Measurements from ENCODE around the gene OR1S2.

Gene OR1S2

DNA sequence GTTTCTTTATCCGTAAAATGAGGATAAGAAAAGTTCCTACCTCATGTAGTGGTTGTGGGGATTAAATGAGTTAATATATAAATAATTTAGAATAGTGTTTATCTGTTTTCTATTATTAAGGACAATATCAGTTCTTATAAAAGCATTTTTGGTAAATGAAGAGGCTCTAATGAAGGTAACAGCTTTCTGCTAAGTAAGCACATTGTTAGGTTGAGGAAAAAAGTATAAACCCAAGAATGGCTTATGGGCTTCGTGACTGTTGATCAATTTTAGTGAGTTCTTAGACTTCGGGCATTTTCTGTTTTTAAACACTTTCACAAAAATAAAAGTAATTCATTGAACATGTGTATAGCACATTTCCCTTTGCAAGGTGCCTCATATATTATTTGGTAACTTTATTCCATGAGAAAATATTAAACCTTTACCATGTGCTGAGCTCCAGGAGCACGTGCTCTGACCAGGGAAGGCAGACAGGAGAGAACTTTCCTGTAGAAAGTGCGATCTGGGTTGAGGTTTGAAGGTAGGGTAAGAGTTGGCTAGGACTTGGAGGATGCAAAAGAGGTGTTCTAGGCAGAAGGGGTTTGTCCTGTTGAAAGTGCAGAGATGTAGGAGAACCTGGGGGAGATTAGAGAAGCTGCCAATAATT lies 26.4 kb downstream of the OR1S2 start:
- no peak for DNase-seq (ENCODE audit: low read depth)
- H3K4me3 ChIP-seq (ENCODE audit: low read depth, low read length) = no peak overlapping the region
- TF ChIP-seq, protein P1, sequence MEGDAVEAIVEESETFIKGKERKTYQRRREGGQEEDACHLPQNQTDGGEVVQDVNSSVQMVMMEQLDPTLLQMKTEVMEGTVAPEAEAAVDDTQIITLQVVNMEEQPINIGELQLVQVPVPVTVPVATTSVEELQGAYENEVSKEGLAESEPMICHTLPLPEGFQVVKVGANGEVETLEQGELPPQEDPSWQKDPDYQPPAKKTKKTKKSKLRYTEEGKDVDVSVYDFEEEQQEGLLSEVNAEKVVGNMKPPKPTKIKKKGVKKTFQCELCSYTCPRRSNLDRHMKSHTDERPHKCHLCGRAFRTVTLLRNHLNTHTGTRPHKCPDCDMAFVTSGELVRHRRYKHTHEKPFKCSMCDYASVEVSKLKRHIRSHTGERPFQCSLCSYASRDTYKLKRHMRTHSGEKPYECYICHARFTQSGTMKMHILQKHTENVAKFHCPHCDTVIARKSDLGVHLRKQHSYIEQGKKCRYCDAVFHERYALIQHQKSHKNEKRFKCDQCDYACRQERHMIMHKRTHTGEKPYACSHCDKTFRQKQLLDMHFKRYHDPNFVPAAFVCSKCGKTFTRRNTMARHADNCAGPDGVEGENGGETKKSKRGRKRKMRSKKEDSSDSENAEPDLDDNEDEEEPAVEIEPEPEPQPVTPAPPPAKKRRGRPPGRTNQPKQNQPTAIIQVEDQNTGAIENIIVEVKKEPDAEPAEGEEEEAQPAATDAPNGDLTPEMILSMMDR (IDR thresholded peaks at IDR 0.05; ENCODE audit: insufficient read depth, low read depth, low read length, missing control alignments) = no peak

DNA sequence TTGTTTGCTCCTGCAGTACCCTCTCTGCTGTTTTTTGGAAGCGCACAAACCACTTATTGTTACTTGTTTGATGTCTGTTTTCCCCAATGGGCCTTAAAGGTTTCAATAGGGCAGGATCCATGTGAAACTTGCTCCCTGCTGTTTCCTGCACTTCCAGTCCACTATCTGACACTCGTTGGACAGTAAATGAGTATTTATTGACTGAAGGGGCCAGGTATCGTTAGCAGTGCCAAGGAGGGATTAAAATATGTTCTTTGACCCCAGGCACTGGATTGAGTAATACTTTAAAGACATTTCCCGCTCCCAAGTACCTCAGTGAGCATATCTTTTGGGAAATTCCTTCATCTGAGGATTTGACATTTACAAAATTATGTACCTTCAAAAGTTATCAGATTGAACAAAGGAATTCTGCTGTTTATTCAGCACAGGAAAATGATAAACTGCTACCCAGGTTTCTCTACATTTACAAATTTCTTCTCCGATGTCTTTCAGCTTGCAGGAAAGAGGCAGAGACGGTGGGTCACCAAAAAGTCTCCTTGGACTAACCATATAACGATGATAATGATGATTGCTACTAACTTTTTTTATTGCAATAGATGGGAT lies 38.3 kb downstream of the OR1S2 start:
- no peak overlapping the region for H3K4me3 ChIP-seq (ENCODE audit: low read depth, low read length)
- TF ChIP-seq, protein P1 (IDR thresholded peaks at IDR 0.05; ENCODE audit: insufficient read depth, low read depth, low read length, missing control alignments) = no peak
- DNase-seq (ENCODE audit: low read depth) = no peak

DNA sequence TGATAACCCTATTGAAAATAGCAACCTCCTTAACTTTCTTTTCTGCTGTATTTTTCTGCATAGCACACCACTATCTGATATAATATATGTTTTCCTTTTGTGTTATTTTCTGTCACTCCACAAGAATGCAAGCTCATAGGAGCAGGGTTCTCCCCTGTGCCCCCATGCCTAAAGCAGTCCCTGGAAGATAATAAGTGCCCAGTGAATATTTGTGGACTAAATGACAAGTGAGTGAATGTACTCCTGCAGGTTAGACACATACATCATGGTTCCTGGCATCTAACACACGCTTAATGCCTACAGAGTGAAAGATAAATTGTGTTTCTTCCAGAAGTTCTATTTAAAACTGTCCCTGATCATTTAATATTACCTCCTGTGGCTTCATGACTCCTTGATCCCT lies 39.0 kb downstream of the OR1S2 start:
- no peak for DNase-seq (ENCODE audit: low read depth)
- TF ChIP-seq, protein P1 (IDR thresholded peaks at IDR 0.05; ENCODE audit: insufficient read depth, low read depth, low read length, missing control alignments) = no peak
- H3K4me3 ChIP-seq (ENCODE audit: low read depth, low read length) = no peak overlapping the region

- DNase-seq (ENCODE audit: low read depth) = no peak
- TF ChIP-seq, protein P1 (IDR thresholded peaks at IDR 0.05; ENCODE audit: insufficient read depth, low read depth, low read length, missing control alignments) = no peak
- no peak overlapping the region for H3K4me3 ChIP-seq (ENCODE audit: low read depth, low read length)
These were observed 39.6 kb downstream of the OR1S2 start for GRCh38 chr11:58164389-58164788.
